Measurements from ENCODE around the gene FAM174B.

GRCh38 chr15:92633418-92633817, 22.2 kb downstream of the FAM174B start:
- no peak for TF ChIP-seq EZH2 (IDR thresholded peaks at IDR 0.05)
- no peak for TF ChIP-seq REST (IDR thresholded peaks at IDR 0.05; ENCODE audit: low read depth)
- no peak for TF ChIP-seq POLR2AphosphoS5 (IDR thresholded peaks at IDR 0.05; ENCODE audit: low read depth, low read length)
- no peak for TF ChIP-seq CEBPB (IDR thresholded peaks at IDR 0.05; ENCODE audit: low read depth)
- TF ChIP-seq POLR2A (IDR thresholded peaks at IDR 0.05; ENCODE audit: borderline replicate concordance, extremely low read depth, insufficient read depth, insufficient read length): no peak
- TF ChIP-seq CTCF (IDR thresholded peaks at IDR 0.05 in 2 of 3, conservative IDR thresholded peaks at IDR 0.05 in 1 of 3; ENCODE audit: borderline replicate concordance in 1 of 3, insufficient read depth in 1 of 3, low read depth in 2 of 3, low read length in 2 of 3): no peak
- TF ChIP-seq EZH2phosphoT487 (IDR thresholded peaks at IDR 0.05; ENCODE audit: borderline replicate concordance): no peak
- no peak for TF ChIP-seq ZNF274 (IDR thresholded peaks at IDR 0.05; ENCODE audit: low read depth, low read length)

All from HCT116 (cell line).